ENCODE data around the gene GHRL.

GRCh38 chr3:10338164-10338470, 45.4 kb upstream of the GHRL start:
- TF ChIP-seq MAX (IDR thresholded peaks at IDR 0.05) (no peak), CTCF (IDR thresholded peaks at IDR 0.05 in 2 of 3, conservative IDR thresholded peaks at IDR 0.05 in 1 of 3; ENCODE audit: borderline replicate concordance in 1 of 3, insufficient read depth in 1 of 3, low read depth in 2 of 3, low read length in 2 of 3) (no peak), YY1 (IDR thresholded peaks at IDR 0.05; ENCODE audit: extremely low read depth, insufficient replicate concordance, low read depth, low read length) (no peak), POLR2A (IDR thresholded peaks at IDR 0.05; ENCODE audit: borderline replicate concordance, extremely low read depth, insufficient read depth, insufficient read length) (no peak), ZNF274 (IDR thresholded peaks at IDR 0.05; ENCODE audit: low read depth, low read length) (no peak), EZH2 (IDR thresholded peaks at IDR 0.05) (no peak), SRF (IDR thresholded peaks at IDR 0.05; ENCODE audit: low read depth) (no peak), JUND (IDR thresholded peaks at IDR 0.05) (no peak), EZH2phosphoT487 (IDR thresholded peaks at IDR 0.05; ENCODE audit: borderline replicate concordance) (no peak), RAD21 (IDR thresholded peaks at IDR 0.05; ENCODE audit: low read depth) (no peak), CEBPB (IDR thresholded peaks at IDR 0.05; ENCODE audit: low read depth) (no peak), ZFX (IDR thresholded peaks at IDR 0.05) (no peak), POLR2AphosphoS5 (IDR thresholded peaks at IDR 0.05; ENCODE audit: low read depth, low read length) (no peak), SIN3A (IDR thresholded peaks at IDR 0.05; ENCODE audit: low read depth) (no peak)

Data from HCT116 (cell line).